Keratinocyte (primary cell): ENCODE measurements around the gene CRYGB. TPM values are rescaled to one million over a fixed set of nuclear protein-coding genes. Genes with fewer than 3 reads are reported as not detected.

Experiments used
- DNase-seq: peaks from one replicate; pipeline ENCODE4 v3.0.0-alpha.2; 2011; ENCODE audit warnings: low read depth, missing footprints, low spot score
- FAIRE-seq: peaks from 2 replicates; lab custom pipeline; 2011; peaks lifted over from hg19 to GRCh38; lab: Jason Lieb, UNC
- H2AFZ ChIP-seq: 2 replicates; pipeline ENCODE4 v1.6.0; 2012; ENCODE audit warnings: low read length, control low read depth, inconsistent platforms; ENCODE audit not compliant: control insufficient read depth
- H3K27ac ChIP-seq: 2 replicates; pipeline ENCODE4 v1.5.1; 2011; ENCODE audit warnings: low read length; ENCODE audit not compliant: control insufficient read depth, insufficient read depth
- H3K27me3 ChIP-seq: 3 replicates; pipeline ENCODE4 v1.6.0; 2011; ENCODE audit warnings: low read length; ENCODE audit not compliant: control insufficient read depth, insufficient read depth; ENCODE audit errors: extremely low read depth
- H3K36me3 ChIP-seq, 2 experiments: 2 replicates in 1 of 2; 3 replicates in 1 of 2; pipeline ENCODE4 v1.5.1; 2011; ENCODE audit warnings: low read length in 2 of 2, mild to moderate bottlenecking in 1 of 2; ENCODE audit not compliant: control insufficient read depth in 2 of 2, insufficient read depth in 2 of 2; ENCODE audit errors: extremely low read depth in 1 of 2
- H3K4me1 ChIP-seq: 3 replicates; pipeline ENCODE4 v1.5.1; 2011; ENCODE audit warnings: low read length; ENCODE audit not compliant: control insufficient read depth, insufficient read depth; ENCODE audit errors: extremely low read depth
- H3K4me2 ChIP-seq: 3 replicates; pipeline ENCODE4 v1.6.0; 2011; ENCODE audit warnings: low read depth, low read length; ENCODE audit not compliant: control insufficient read depth, insufficient read depth; ENCODE audit errors: extremely low read depth
- H3K4me3 ChIP-seq, 3 experiments: fragments of 200-600 bp in 1 of 3; sonication (generic) in 1 of 3; 2 replicates in 2 of 3; 3 replicates in 1 of 3; pipeline ENCODE4 v1.5.1; 2011 to 2016; ENCODE audit warnings: low read length in 3 of 3, mild to moderate bottlenecking in 3 of 3, control low read depth in 2 of 3, inconsistent platforms in 1 of 3, low read depth in 1 of 3, mixed read lengths in 1 of 3, mixed run types in 1 of 3, moderate library complexity in 1 of 3; ENCODE audit not compliant: control insufficient read depth in 2 of 3, insufficient read depth in 2 of 3; ENCODE audit errors: extremely low read depth in 1 of 3
- H3K79me2 ChIP-seq: 2 replicates; pipeline ENCODE4 v1.6.0; 2012; ENCODE audit warnings: low read length; ENCODE audit not compliant: control insufficient read depth, insufficient read depth
- H3K9ac ChIP-seq: 3 replicates; pipeline ENCODE4 v1.6.0; 2011; ENCODE audit warnings: low read length; ENCODE audit not compliant: control insufficient read depth, insufficient read depth; ENCODE audit errors: extremely low read depth
- H3K9me1 ChIP-seq: 3 replicates; pipeline ENCODE4 v1.6.0; 2011; ENCODE audit warnings: low read length; ENCODE audit not compliant: control insufficient read depth, insufficient read depth; ENCODE audit errors: extremely low read depth
- H3K9me3 ChIP-seq: 2 replicates; pipeline ENCODE4 v1.5.1; 2012; ENCODE audit warnings: low read depth, low read length; ENCODE audit not compliant: control insufficient read depth
- H4K20me1 ChIP-seq: 3 replicates; pipeline ENCODE4 v1.6.0; 2011; ENCODE audit warnings: low read length; ENCODE audit not compliant: control insufficient read depth, insufficient read depth; ENCODE audit errors: extremely low read depth
- CTCF ChIP-seq, 3 experiments: IDR thresholded peaks in 1 of 3; conservative IDR thresholded peaks in 1 of 3; optimal IDR thresholded peaks in 1 of 3; 2 replicates in 2 of 3; 3 replicates in 1 of 3; pipeline versions ENCODE3 to v1.5.1; 2011; ENCODE audit warnings: low read length in 3 of 3, mild to moderate bottlenecking in 3 of 3, moderate library complexity in 2 of 3, control low read depth in 1 of 3, inconsistent platforms in 1 of 3; ENCODE audit not compliant: insufficient read depth in 2 of 3; ENCODE audit errors: extremely low read depth in 1 of 3
- EZH2 ChIP-seq: IDR thresholded peaks from one replicate; pipeline ENCODE4 v1.6.1; 2012; ENCODE audit warnings: inconsistent platforms, mild to moderate bottlenecking, low read length, moderate library complexity
- dilution Hi-C: fragments of 300-500 bp; cut with MboI; formaldehyde crosslinking; loops from one replicate; pipeline ENCODE4 v1.7.0; 2020; ENCODE audit warnings: low sequenced_read_pairs; ENCODE audit not compliant: extremely low pct_ligation_motif_present
- polyA plus RNA-seq, 5 experiments: library from polyadenylated mRNA; depleted of rRNA in 3 of 5; stranded (reverse) in 3 of 5; stranded (forward) in 1 of 5; unstranded in 1 of 5; fragments of >200 nt; gene quantifications; 1 replicate in 1 of 5; 2 replicates in 3 of 5; 3 replicates in 1 of 5; pipeline versions ENCODE4 v1.2.1 to v1.2.3, GENCODE V29; 2011 to 2012; ENCODE audit warnings: missing spikeins in 2 of 5, low read depth in 1 of 5, low replicate concordance in 1 of 5

The CRYGB gene
- polyA plus RNA-seq, 1 donor (not counting 4 experiments of a cell fraction or from before 2014, with no cell fraction given): not detected

GRCh38 chr2:208156439-208156838, 10.5 kb upstream of the CRYGB start:
- dilution Hi-C loops: no loop called here
- no peaks in the 10 kb centered on the region for H3K36me3 ChIP-seq
- no peaks in the 10 kb centered on the region for H3K79me2 ChIP-seq
- FAIRE-seq (no peak), DNase-seq (no peak)
- no peaks in the 10 kb centered on the region for H3K27me3 ChIP-seq
- H3K4me2 ChIP-seq: no peak overlapping the region
- no peak overlapping the region for H3K27ac ChIP-seq
- no peaks in the 10 kb centered on the region for H4K20me1 ChIP-seq
- H3K9me1 ChIP-seq: no peaks in the 10 kb centered on the region
- no peak overlapping the region for H3K4me3 ChIP-seq
- peaks cover 3% of the 10 kb centered on the region for H3K4me1 ChIP-seq
- H3K9me3 ChIP-seq: no peaks in the 10 kb centered on the region
- H3K9ac ChIP-seq: no peak overlapping the region
- no peak for TF ChIP-seq CTCF (optimal IDR thresholded peaks at IDR 0.05 in 1 of 3, IDR thresholded peaks at IDR 0.05 in 1 of 3, conservative IDR thresholded peaks at IDR 0.05 in 1 of 3; ENCODE audit: extremely low read depth in 1 of 3, insufficient read depth in 2 of 3, low read length in 3 of 3)
- no peak for TF ChIP-seq EZH2
- H2AFZ ChIP-seq: no peak overlapping the region

- H3K9me1 ChIP-seq: no peaks in the 10 kb centered on the region
- H3K4me2 ChIP-seq: no peak overlapping the region
- H3K79me2 ChIP-seq: no peaks in the 10 kb centered on the region
- peaks cover 3% of the 10 kb centered on the region for H3K4me1 ChIP-seq
- H3K36me3 ChIP-seq: no peaks in the 10 kb centered on the region
- no peak overlapping the region for H2AFZ ChIP-seq
- H3K9ac ChIP-seq: no peak overlapping the region
- H3K27ac ChIP-seq: no peak overlapping the region
- DNase-seq (no peak), FAIRE-seq (no peak)
- TF ChIP-seq EZH2 (no peak), CTCF (optimal IDR thresholded peaks at IDR 0.05 in 1 of 3, IDR thresholded peaks at IDR 0.05 in 1 of 3, conservative IDR thresholded peaks at IDR 0.05 in 1 of 3; ENCODE audit: extremely low read depth in 1 of 3, insufficient read depth in 2 of 3, low read length in 3 of 3) (no peak)
- no peak overlapping the region for H3K4me3 ChIP-seq
- dilution Hi-C loops: no loop called here
- H4K20me1 ChIP-seq: no peaks in the 10 kb centered on the region
- no peaks in the 10 kb centered on the region for H3K27me3 ChIP-seq
- H3K9me3 ChIP-seq: no peaks in the 10 kb centered on the region
These were observed 7.2 kb upstream of the CRYGB start for GRCh38 chr2:208153156-208153555.
